ENCODE results near the gene HUNK.

The HUNK gene

GRCh38 chr21:32007456-32007855 is 134.6 kb downstream of the HUNK start:
- in situ Hi-C loops (cut with MboI; ENCODE audit: low pct_unique_long_range_greater_than_20kb, low sequenced_read_pairs, unreplicated experiment): no loop called here
- DNase-seq (ENCODE audit: low spot score): no peak
- TF ChIP-seq CTCF (IDR thresholded peaks at IDR 0.05; ENCODE audit: extremely low read depth, insufficient read depth, missing control alignments): no peak

DNA sequence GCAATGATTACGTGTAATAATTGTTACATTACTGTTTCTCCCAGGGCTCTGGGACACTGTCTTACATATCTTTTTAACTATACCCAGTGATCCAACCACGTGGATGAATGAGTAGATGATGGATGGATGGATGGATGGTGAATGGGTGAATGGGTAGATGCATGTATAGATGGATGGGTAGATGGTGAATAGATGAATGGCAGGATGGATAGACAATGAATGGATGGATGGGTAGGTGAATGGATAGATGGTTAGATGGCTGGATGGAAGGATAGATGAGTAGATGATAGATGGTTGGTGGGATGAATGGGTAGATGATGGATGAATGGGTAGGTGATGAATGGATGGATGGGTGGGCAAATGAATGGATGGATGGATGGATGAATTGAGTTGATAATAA is 135.9 kb downstream of the HUNK start:
- no peak for TF ChIP-seq CTCF (IDR thresholded peaks at IDR 0.05; ENCODE audit: extremely low read depth, insufficient read depth, missing control alignments)
- in situ Hi-C loops (cut with MboI; ENCODE audit: low pct_unique_long_range_greater_than_20kb, low sequenced_read_pairs, unreplicated experiment): no loop called here
- DNase-seq (ENCODE audit: low spot score): no peak

GRCh38 chr21:32009263-32009662 is 136.4 kb downstream of the HUNK start:
- TF ChIP-seq CTCF (IDR thresholded peaks at IDR 0.05; ENCODE audit: extremely low read depth, insufficient read depth, missing control alignments): no peak
- DNase-seq (ENCODE audit: low spot score): no peak
- in situ Hi-C loops (cut with MboI; ENCODE audit: low pct_unique_long_range_greater_than_20kb, low sequenced_read_pairs, unreplicated experiment): no loop called here

- DNase-seq (ENCODE audit: low spot score): no peak
- TF ChIP-seq CTCF (IDR thresholded peaks at IDR 0.05; ENCODE audit: extremely low read depth, insufficient read depth, missing control alignments): no peak
- in situ Hi-C loops (cut with MboI; ENCODE audit: low pct_unique_long_range_greater_than_20kb, low sequenced_read_pairs, unreplicated experiment): no loop called here
These were observed 142.8 kb downstream of the HUNK start for GRCh38 chr21:32015461-32016139.

GRCh38 chr21:32018381-32018780 is 145.6 kb downstream of the HUNK start:
- TF ChIP-seq CTCF (IDR thresholded peaks at IDR 0.05; ENCODE audit: extremely low read depth, insufficient read depth, missing control alignments): no peak
- DNase-seq (ENCODE audit: low spot score): no peak
- in situ Hi-C loops (cut with MboI; ENCODE audit: low pct_unique_long_range_greater_than_20kb, low sequenced_read_pairs, unreplicated experiment): no loop called here

- no peak for TF ChIP-seq CTCF (IDR thresholded peaks at IDR 0.05; ENCODE audit: extremely low read depth, insufficient read depth, missing control alignments)
- no peak for DNase-seq (ENCODE audit: low spot score)
- in situ Hi-C loops (cut with MboI; ENCODE audit: low pct_unique_long_range_greater_than_20kb, low sequenced_read_pairs, unreplicated experiment): no loop called here
These were observed 147.7 kb downstream of the HUNK start for GRCh38 chr21:32020564-32020963.
